ENCODE results near the gene IGDCC3. TPM values are rescaled to one million over a fixed set of nuclear protein-coding genes. Genes with fewer than 3 reads are reported as not detected.

The IGDCC3 gene
- total and polyA plus RNA-seq, 2 donors (not counting 1 experiment from before 2014, with no cell fraction given): not detected

DNA sequence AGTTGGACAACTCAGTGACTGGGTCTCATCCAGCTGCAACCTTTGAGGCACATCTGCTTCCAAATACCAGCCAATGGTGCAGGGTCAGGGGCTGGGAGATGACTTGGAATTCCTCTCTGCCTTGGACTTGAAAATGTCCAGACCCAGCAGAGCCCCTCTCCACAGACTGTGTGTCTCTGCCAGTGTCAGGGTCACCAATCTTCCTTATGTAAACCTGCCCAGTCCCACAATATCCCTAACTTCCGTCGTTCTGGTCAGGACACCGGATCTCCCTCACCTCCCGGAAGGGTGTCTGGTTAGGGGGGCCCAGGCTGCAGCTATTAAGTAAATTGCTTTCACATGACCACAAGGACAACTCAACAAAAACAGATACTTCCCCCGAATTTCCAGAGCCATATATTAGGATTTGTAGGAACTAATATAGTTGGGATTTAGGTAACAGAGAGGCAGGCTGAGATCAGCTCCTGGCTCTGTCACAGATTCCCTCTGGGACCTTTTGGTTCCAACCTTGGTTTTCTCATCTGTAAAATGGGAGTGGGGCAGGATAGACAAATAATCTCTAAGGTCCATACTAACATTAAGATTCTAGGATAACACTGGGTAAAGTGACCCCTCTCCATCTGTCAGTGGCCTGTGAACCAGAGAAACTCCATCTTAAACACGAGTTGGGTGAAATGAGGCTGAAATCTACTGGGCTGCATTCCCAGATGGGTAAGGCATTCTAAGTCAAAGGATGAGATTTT is 30.8 kb downstream of the IGDCC3 start:
- Mint-ChIP-seq H3K27ac (no peak overlapping the region), H3K27me3 (peaks cover 39% of the 10 kb centered on the region), H3K4me3 (no peak overlapping the region), H3K9me3 (ENCODE audit: insufficient read depth) (no peaks in the 10 kb centered on the region), H3K4me1 (no peaks in the 10 kb centered on the region)
- Histone ChIP-seq H3K4me3 (ENCODE audit: control extremely low read depth in 1 of 5, extremely low read depth in 1 of 5, insufficient read depth in 1 of 5, low read depth in 2 of 5, low read length in 4 of 5) (no peak overlapping the region), H3K27ac (ENCODE audit: low read length in 2 of 2) (no peak overlapping the region), H3K27me3 (replicated peaks in 1 of 4; ENCODE audit: control extremely low read depth in 1 of 4, control insufficient read depth in 3 of 4, insufficient read depth in 4 of 4, low read length in 3 of 4) (peaks cover 0 to 20% (median 3%) of the 10 kb centered on the region in 4 experiments), H3K9ac (ENCODE audit: low read length) (no peak overlapping the region), H3K9me3 (ENCODE audit: control extremely low read depth in 1 of 3, control insufficient read depth in 2 of 3, insufficient read depth in 1 of 3, low read length in 2 of 3) (peaks cover 0 to 6% (median 5%) of the 10 kb centered on the region in 3 donors), H2AFZ (ENCODE audit: insufficient read depth, low read depth, low read length, poor library complexity, severe bottlenecking) (no peak overlapping the region), H3K4me1 (ENCODE audit: control insufficient read depth in 2 of 2, insufficient read depth in 2 of 2, low read length in 2 of 2) (no peaks in the 10 kb centered on the region), H3K79me2 (ENCODE audit: control insufficient read depth, insufficient read depth, low read length) (no peaks in the 10 kb centered on the region), H3K36me3 (replicated peaks in 1 of 2; ENCODE audit: control extremely low read depth in 1 of 2, control insufficient read depth in 1 of 2, extremely low read depth in 1 of 2, insufficient read depth in 2 of 2, low read length in 1 of 2) (no peaks in the 10 kb centered on the region), H3K4me2 (replicated peaks; ENCODE audit: low read depth, low read length, poor library complexity, severe bottlenecking) (no peak overlapping the region), H4K20me1 (ENCODE audit: control insufficient read depth, insufficient read depth, low read length, poor library complexity, severe bottlenecking) (no peaks in the 10 kb centered on the region)
- DNase-seq (no peak), ATAC-seq (ENCODE audit: low read depth) (no peak)
- intact Hi-C loops (cut with micrococcal nuclease): no loop called here
- POLR2A ChIA-PET: no interaction called here
- no CpG with 5 or more reads among the region's 6 CpGs for WGBS (ENCODE audit: insufficient coverage)
- no peak for TF ChIP-seq EZH2 (IDR thresholded peaks at IDR 0.05; ENCODE audit: borderline replicate concordance, insufficient read depth, low read depth, low read length, poor library complexity, severe bottlenecking)
- TF ChIP-seq, protein P1, sequence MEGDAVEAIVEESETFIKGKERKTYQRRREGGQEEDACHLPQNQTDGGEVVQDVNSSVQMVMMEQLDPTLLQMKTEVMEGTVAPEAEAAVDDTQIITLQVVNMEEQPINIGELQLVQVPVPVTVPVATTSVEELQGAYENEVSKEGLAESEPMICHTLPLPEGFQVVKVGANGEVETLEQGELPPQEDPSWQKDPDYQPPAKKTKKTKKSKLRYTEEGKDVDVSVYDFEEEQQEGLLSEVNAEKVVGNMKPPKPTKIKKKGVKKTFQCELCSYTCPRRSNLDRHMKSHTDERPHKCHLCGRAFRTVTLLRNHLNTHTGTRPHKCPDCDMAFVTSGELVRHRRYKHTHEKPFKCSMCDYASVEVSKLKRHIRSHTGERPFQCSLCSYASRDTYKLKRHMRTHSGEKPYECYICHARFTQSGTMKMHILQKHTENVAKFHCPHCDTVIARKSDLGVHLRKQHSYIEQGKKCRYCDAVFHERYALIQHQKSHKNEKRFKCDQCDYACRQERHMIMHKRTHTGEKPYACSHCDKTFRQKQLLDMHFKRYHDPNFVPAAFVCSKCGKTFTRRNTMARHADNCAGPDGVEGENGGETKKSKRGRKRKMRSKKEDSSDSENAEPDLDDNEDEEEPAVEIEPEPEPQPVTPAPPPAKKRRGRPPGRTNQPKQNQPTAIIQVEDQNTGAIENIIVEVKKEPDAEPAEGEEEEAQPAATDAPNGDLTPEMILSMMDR (IDR thresholded peaks at IDR 0.05): no peak
- CTCF ChIA-PET: no interaction called here

DNA sequence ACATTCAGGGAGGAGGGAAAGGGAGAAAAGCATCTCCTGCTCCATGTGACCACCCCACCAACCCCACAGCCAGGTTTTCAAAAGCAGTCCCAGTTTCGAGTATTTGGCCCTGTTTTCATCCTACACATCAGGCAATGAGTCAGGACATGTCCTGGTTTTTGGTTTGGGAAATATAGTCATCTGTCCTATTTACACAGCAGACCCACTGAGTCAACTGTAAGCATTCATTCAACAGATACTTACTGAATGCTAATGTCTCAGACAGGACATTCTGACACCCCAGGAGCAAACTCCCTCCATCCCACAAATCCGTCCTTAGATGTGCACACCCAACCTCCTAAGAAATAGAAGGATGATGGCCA is 32.9 kb downstream of the IGDCC3 start:
- Mint-ChIP-seq H3K4me3 (no peak overlapping the region), H3K27ac (no peak overlapping the region), H3K27me3 (peaks cover 49% of the 10 kb centered on the region), H3K9me3 (ENCODE audit: insufficient read depth) (no peaks in the 10 kb centered on the region), H3K4me1 (no peaks in the 10 kb centered on the region)
- 89% methylated on average over 1 of the region's 2 CpGs for WGBS (ENCODE audit: insufficient coverage)
- H4K20me1 ChIP-seq (ENCODE audit: control insufficient read depth, insufficient read depth, low read length, poor library complexity, severe bottlenecking): no peaks in the 10 kb centered on the region
- H3K9me3 ChIP-seq (ENCODE audit: control extremely low read depth in 1 of 3, control insufficient read depth in 2 of 3, insufficient read depth in 1 of 3, low read length in 2 of 3): no peaks in the 10 kb centered on the region
- H3K4me2 ChIP-seq (replicated peaks; ENCODE audit: low read depth, low read length, poor library complexity, severe bottlenecking): no peak overlapping the region
- no peak overlapping the region for H3K27ac ChIP-seq (ENCODE audit: low read length in 2 of 2)
- H3K36me3 ChIP-seq (replicated peaks in 1 of 2; ENCODE audit: control extremely low read depth in 1 of 2, control insufficient read depth in 1 of 2, extremely low read depth in 1 of 2, insufficient read depth in 2 of 2, low read length in 1 of 2): no peaks in the 10 kb centered on the region
- POLR2A ChIA-PET: no interaction called here
- H3K27me3 ChIP-seq (replicated peaks in 1 of 4; ENCODE audit: control extremely low read depth in 1 of 4, control insufficient read depth in 3 of 4, insufficient read depth in 4 of 4, low read length in 3 of 4): peaks cover 0 to 24% (median 3%) of the 10 kb centered on the region in 4 experiments
- intact Hi-C loops (cut with micrococcal nuclease): no loop called here
- ATAC-seq (ENCODE audit: low read depth) (no peak), DNase-seq (no peak)
- no peak overlapping the region for H2AFZ ChIP-seq (ENCODE audit: insufficient read depth, low read depth, low read length, poor library complexity, severe bottlenecking)
- no peaks in the 10 kb centered on the region for H3K4me1 ChIP-seq (ENCODE audit: control insufficient read depth in 2 of 2, insufficient read depth in 2 of 2, low read length in 2 of 2)
- H3K79me2 ChIP-seq (ENCODE audit: control insufficient read depth, insufficient read depth, low read length): no peaks in the 10 kb centered on the region
- no peak overlapping the region for H3K4me3 ChIP-seq (ENCODE audit: control extremely low read depth in 1 of 5, extremely low read depth in 1 of 5, insufficient read depth in 1 of 5, low read depth in 2 of 5, low read length in 4 of 5)
- no peak overlapping the region for H3K9ac ChIP-seq (ENCODE audit: low read length)
- TF ChIP-seq, protein P1 (IDR thresholded peaks at IDR 0.05): no peak
- TF ChIP-seq EZH2 (IDR thresholded peaks at IDR 0.05; ENCODE audit: borderline replicate concordance, insufficient read depth, low read depth, low read length, poor library complexity, severe bottlenecking): no peak
- CTCF ChIA-PET: no interaction called here
